GDM1 (cell line): Measurements from ENCODE around the gene RABGAP1.

Experiments used
- DNase-seq: peaks from one replicate; lab custom pipeline; 2025; lab: John Stamatoyannopoulos, UW

Gene RABGAP1

GRCh38 chr9:123085916-123086315 lies 145.1 kb downstream of the RABGAP1 start:
- no peak for DNase-seq

DNA sequence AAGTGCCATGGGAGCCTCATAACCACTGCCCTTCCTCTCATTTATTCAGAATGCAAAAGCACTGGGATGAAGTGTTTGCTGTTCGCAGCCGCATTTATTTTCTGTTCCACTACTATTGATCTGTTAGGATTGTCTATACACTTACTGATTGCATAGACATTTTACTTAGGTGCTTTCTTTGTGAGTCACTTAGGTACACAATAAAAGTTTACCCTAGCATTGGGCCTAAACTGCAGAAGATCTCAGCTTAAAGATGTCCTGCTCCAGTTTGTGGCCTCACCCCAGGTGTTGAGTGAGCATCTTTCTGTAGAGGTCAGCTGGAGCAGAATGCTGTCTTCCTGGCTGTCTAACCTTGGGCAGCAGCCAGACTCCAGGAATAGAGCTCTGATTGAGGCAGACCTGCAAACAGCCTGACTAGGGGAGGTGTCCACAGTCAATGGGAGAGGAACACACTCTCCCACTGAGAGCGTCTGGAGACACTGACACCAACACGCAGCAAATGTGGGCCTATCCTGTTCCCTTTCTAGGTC lies 146.6 kb downstream of the RABGAP1 start:
- DNase-seq = no peak

DNA sequence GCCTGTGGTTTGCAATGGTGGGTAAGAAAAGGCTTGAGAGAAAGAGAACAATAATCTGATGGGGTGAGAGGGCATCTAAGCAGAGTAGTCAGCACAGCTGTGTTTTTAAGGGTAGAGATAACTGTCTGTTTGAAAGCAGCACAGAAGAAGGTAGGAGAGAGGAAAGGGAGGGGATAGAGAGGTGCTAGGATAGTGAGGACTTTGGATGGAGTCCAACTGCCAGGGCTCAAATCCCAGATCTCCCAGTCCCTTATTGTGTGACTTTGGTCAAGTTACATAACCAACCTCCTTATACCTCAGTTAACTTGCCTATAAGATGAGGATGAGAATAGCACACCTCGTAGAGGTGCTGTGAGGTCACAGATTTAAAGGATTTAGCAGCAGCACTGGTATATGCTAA lies 148.2 kb downstream of the RABGAP1 start:
- no peak for DNase-seq

DNA sequence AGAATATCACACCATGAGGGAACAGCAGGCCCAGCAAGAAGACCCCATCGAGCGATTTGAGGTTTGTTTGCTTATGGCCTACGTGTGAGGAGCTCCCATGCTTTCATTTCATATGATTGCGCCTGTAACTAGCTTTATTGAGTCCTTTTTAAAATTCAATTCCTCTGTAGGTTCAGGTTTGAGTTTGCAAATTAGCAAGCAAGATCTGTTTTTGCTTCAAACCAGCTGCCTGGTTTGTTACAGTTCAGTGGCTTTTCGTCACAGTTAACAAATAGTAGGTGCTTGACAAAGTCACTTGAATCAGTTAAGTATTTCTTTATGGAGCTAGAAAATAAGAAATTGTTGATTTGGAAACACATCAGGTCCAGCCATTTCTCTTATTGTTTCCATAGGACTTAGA lies 149.0 kb downstream of the RABGAP1 start:
- DNase-seq = no peak

GRCh38 chr9:123090198-123090896 lies 149.5 kb downstream of the RABGAP1 start:
- no peak for DNase-seq

- no peak for DNase-seq
Measured at GRCh38 chr9:123090956-123091355, 150.1 kb downstream of the RABGAP1 start.

- DNase-seq = no peak
Measured at GRCh38 chr9:123091459-123091858, 150.6 kb downstream of the RABGAP1 start.

DNA sequence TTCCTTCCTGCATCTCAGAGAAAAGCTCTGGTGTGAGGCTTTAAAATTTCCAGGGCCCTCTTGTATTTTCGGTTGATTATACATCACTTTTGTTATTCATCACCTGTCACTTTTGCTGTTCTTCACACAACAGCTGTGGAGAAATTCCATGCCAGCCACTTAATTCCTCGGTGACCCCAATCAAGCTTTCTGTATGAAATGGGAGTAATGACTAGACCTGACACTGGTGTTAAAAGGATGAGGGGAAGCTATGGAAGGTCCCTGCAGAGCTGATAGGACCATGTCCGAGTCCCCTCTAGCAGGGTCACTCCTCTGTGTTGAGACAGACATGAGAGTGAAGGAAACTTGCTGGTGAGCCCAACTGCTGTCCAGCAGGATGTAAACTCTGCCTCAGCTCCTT lies 152.3 kb downstream of the RABGAP1 start:
- DNase-seq = no peak

DNA sequence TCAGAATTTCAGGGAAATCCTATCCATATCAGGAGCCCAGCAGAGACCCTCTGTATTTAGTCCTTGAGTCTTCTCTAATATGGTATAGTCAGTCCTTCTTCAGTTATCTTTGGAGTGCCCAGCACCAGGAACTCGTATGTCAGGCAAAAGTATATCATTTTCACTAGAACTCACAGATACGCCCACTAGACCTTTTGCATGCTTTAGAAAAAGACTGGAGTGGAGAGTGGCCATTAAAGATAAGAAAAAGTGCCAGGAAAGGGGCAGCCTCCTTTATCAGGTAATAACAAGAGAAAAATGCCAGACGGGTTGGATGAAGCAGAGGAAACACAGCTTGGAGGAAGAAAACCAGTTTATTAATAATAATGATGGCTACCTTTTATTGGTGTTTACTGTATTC lies 156.2 kb downstream of the RABGAP1 start:
- DNase-seq = no peak

- DNase-seq = no peak
Measured at GRCh38 chr9:123097430-123098095, 156.7 kb downstream of the RABGAP1 start.

DNA sequence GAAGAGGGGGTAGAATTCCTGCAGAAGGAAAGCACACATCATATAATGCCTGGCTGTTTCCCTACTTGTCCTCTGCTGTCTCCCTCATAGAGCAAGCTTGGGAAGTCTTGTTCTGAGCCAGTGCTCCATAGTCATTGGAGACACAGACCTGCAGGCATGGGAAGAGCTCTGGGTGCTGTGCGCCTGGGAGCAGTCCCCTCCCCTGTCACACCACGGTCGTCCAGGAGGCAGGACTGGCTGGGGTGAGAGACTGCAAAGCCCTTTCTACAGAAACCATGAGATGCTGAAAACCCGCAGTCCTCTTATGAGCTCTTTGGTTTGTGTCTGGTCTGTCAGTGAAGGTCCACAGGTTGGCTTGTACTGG lies 157.3 kb downstream of the RABGAP1 start:
- no peak for DNase-seq

DNA sequence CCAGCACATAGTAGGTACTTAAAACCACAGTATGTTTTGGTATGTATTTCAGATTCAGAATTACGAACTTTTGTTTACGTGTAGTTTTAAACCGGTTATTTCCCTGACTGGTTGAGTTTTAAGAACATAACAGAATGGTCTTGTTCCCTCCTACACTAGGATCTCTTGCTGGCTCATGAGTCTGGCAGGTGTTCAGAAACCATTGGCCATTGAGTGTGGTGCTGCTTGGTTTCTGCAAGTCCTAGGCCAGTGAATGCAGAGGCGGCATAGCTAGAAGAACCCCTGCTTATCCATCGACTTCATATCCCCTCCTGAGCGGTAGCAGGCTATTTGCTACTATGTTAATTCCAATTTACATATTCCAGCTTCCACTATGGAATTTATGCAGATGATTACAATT lies 158.2 kb downstream of the RABGAP1 start:
- no peak for DNase-seq

- DNase-seq = no peak
Measured at GRCh38 chr9:123099548-123099947, 158.7 kb downstream of the RABGAP1 start.

DNA sequence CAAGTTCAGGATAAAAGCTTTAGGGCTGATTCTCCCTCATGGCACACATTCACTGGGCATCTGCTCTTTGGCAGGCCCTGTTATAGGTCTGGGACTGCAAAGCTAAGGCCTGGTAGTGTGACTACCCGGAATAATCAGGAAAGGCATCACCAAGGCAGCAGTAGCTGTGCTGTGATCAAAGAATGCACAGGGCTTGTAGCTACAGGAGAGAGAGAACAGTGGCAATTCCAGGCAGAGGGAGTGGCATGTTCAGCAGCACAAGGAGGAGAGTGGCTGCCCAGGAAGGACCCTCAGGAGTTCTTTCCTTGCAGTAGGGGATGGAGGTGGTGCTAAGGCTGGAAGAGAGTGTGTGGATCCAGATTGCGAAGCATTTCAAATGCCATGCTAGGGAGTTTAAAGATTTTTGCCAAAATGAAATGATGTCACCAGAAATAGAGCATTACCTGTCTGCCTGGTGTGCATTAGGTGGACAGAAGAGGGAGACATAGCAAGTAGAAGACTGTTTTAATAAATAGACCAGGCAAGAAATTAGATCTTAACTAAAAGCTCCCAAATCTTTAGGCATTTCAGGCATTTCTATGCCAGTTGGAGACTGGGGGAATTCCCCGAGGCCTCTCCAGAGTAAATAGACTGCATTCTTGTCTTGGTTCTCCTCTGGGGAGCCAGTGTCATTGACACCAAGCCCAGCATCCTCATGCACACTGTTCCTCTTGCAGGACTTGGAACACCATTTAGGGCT lies 161.7 kb downstream of the RABGAP1 start:
- DNase-seq = no peak

- DNase-seq = no peak
Measured at GRCh38 chr9:123104807-123105206, 164.0 kb downstream of the RABGAP1 start.

GRCh38 chr9:123105490-123105889 lies 164.7 kb downstream of the RABGAP1 start:
- no peak for DNase-seq

DNA sequence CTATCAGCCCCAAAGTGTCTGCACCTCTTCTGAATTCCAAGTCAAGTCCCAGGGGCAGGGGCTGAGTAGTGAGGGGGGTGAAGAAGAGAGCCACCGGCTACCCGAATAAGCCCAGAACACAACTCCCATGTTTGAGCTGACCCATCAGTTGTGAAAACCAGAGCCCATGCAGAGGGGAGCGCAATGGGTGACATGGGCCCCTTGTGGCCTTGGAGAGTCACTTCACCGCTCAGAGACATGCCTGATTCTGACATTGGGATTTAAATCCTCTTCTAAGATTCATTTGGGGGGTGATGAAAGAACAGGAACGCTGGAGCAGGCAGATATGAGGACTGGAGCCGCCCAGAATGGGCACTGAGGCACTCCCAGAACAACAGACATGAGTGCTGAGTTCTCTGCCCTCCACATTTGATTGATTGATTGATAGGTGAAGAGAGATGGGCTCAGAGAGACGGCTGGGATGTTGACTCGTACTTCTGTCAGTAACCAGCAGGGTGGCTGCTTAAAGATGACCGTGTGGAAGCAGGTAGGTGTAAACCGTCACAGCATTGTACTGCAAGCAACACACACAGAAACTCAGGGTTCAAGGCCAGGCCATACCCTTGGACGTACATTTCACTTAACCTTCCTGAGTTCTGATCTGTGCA lies 166.9 kb downstream of the RABGAP1 start:
- no peak for DNase-seq

DNA sequence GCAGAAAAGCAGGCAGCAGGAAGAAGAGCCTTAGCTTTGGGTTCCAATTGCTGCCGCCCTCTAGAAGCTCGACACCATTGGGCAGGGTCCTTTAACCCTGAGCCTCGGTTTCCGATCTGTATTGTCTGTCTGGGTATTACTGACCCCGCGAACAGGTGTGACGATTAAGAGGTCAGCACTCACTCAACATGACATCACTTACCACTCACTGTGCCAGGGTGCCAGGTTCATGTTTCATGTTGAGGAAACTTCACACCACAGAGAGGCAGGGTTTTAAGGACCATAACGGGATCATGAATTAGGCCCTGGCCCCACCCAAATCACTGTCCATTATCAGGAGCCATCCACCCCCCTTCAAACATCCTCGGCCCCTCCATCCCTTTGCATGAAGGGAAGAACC lies 168.2 kb downstream of the RABGAP1 start:
- DNase-seq = no peak

DNA sequence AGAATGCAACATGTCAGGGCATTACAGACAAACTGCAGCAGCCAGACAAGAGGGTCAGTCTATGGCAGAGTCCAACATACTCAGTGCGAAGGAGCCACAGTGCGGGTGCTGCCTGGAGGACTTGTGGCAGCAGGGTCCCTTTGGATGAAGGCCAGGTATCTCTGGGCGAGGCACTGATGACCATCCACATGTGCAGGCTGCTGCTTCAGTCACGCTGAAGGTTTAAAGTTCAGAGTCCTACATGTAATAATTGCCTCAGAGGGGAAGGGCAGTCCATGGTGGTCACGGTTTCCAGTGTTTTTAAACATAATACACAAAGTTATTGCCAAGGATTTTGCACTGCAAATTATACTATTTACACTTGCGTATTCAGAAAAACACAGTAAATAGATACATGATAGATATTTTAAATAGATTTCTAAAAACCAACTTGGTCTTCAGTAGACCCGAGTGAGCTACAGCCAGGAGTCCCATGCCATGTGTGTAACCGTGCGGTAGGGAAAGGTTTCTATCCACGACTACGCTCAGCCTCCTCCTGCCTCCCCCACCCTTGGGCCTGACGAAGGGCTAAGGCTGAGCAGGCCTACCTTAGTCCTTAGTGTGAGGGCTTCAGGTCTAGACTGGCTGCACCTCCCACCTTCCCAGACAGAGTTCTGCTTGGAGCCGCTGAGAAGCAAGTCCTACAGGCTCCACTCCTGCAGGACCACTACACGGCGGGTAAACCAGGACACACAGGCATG lies 168.9 kb downstream of the RABGAP1 start:
- no peak for DNase-seq

DNA sequence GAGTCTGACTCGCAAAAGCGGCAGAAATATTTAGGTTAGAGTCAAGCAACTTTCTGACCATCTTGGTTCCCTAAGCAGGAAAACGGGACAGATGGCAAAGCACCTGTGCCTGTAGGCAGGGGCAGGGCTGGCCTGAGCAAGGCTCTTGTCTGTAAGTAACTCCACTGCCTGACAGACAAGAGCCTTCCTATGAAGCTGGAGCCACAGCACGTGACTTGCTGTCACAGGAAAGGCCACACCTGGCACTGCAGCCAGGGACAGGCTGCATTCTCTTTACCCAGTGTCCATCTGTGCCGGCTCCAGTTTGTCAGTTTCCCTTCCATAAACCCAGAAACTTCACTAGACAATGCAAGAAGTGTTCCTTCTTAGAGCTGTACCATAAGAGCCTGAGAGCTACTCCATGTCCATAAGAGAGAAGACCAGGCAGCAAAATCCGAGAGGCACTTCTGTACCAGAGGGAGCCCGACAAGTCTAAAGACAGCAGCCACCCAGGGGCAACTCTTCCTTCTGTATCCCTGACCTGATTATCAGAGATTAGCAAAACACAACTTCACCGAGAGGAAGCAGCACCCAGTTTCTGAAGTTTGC lies 170.7 kb downstream of the RABGAP1 start:
- DNase-seq = no peak
